Stimulated activated CD8-positive, alpha-beta memory T cell treated with anti-CD3 and anti-CD28 coated beads, Interleukin-12 subunit alpha, Interleukin-12 subunit beta, amount 100 ng/mL, for 1 hour (primary cell): Measurements from ENCODE around the gene IPPK.
"Not testable (repeated sequence)": the region's sequence is repeated elsewhere in the genome, so short reads cannot be mapped to it uniquely, and the experiment has no call there.

Experiments
- DNase-seq: peaks from one replicate; pipeline ENCODE4 v3.0.0-alpha.2; 2020; ENCODE audit warnings: low read depth

The IPPK gene

DNA sequence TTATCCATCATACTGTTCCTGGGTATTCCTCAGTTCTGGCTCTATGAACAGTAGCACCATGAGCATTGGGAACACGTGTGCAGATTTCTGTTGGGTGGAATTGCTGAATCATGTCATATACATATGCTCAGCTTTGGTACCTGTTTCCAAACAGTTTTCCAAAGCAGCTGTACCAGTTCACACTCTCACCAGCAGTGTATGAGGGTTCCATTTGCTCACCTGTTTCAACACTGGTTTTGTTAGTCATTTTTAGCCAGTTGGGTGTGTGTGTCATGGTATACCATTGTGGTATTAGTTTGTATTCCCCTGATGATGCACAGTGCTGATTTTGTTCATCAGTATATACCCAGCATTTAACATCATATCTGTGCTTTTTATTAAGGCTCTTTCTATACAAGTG, 77.4 kb downstream of the IPPK start:
- no peak for DNase-seq

DNA sequence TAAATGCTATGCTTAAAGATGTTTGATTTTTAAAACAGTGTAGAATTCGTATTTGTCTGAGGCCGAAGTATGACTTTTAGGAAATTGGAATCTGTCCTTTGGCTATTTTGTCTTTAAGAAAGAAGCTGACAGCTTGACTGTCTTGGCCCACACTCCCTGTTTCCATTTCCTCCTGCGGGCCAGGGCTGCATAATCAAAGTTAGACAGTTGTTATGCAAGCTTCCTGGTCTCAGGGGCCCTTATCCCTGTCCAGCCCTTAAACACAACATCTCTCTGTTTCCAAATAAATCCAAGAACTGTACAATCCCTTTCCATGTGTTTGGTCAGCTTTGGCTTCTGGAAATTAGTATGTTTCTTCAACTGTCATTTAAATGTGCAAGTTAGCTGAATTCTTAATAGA, 79.6 kb downstream of the IPPK start:
- no peak for DNase-seq

DNA sequence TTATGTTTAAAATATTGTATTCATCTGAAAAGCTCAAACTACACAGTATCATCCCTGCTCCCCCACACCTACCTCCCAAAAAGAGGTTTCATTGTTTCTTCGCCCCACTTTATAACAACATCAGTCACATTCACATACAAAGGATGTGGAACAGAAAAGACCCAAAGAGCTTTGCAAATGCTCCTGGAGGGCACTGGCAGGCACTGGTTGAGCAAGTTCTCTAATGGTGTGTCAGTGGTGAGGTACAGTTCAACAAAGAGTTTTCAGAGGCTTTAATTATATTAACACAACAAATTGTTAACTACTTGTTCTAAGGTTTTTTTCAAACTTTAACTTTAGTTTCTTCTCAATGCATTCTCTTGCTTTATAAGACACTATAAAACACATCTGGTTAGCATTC, 80.0 kb downstream of the IPPK start:
- DNase-seq: no peak

DNA sequence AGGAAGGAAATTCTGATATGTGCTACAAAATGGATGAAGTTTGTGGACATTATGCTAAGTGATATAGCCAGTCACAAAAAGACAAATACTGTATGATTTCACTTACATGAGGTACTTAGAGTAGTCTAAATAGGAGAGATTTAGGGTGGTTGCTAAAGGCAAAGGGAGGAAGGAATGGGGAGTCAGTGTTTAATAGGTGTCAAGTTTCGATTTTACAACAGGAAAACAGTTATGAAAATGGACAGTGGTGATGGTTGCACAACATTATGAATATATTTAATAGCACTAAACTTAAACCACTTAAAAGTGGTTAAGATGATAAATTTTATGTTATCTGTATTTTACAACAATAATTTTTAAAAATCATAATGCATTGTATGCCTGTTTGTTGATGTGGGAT, 93.8 kb downstream of the IPPK start:
- DNase-seq: no peak

DNA sequence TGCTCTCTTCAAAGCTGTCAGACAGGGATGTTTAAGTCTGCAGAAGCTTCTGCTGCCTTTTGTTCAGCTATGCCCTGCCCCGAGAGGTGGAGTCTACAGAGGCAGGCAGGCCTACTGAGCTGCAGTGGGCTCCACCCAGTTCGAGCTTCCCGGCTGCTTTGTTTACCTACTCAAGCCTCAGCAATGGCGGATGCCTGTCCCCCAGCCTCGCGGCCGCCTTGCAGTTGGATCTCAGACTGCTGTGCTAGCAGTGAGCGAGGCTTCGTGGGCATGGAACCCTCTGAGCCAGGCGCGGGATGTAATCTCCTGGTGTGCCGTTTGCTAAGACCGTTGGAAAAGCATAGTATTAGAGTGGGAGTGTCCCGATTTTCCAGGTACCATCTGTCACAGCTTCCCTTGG, 96.3 kb downstream of the IPPK start:
- not testable (repeated sequence) for DNase-seq

DNA sequence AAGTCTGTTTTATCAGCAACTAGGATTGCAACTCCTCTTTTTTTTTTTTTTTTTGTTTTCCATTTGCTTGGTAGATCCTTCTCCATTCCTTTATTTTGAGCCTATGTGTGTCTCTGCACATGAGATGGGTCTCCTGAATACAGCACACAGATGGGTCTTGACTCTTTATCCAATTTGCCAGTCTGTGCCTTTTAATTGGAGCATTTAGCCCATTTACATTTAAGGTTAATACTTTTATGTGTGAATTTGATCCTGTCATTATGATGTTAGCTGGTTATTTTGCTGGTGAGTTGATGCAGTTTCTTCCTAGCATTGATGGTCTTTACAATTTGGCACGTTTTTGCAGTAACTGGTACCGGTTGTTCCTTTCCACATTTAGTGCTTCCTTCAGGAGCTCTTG, 98.1 kb downstream of the IPPK start:
- DNase-seq: not testable (repeated sequence)

DNA sequence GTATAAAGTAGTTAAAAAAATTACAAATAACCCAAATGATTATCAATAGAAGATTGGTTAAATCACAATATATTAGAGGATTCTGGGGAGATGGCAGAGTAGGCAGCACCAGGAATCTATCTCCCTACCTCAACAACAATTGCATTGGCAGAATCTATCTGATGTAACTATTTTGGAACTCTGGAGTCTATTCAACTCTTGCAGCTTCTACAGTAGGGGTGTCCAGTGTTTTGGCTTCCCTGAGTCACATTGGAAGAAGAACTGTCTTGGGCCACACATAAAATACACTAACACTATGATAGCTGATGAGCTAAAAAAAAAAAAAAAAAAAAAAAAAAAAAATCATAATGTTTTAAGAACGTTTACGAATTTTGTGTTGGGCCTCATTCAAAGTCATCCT, 104.9 kb downstream of the IPPK start:
- DNase-seq: no peak

DNA sequence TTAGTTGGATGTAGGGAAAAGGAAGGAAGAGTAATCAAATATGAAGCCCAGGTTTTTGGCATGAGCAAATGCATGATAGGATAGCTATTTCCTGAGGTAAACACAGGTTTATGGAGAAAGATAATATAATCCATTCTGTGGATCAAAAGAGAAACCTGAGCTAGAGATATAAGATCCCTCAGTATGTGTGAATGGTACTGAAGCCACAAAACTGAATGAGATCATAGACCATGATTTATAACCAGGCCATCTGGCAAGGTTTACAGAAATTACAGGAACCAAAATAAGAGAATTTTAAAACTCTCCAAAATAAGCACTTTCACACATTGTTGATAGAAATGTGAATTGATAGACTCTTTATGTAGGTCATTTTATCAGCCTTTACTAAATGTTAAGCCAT, 105.4 kb downstream of the IPPK start:
- no peak for DNase-seq
